ENCODE measurements around the gene FLT4. TPM values are rescaled to one million over a fixed set of nuclear protein-coding genes. Genes with fewer than 3 reads are reported as not detected.
"Not testable (repeated sequence)": the region's sequence is repeated elsewhere in the genome, so short reads cannot be mapped to it uniquely, and the experiment has no call there.

Gene FLT4
- total RNA-seq, 2 donors from 2014 or later = 3.1 to 3.3 TPM

DNA sequence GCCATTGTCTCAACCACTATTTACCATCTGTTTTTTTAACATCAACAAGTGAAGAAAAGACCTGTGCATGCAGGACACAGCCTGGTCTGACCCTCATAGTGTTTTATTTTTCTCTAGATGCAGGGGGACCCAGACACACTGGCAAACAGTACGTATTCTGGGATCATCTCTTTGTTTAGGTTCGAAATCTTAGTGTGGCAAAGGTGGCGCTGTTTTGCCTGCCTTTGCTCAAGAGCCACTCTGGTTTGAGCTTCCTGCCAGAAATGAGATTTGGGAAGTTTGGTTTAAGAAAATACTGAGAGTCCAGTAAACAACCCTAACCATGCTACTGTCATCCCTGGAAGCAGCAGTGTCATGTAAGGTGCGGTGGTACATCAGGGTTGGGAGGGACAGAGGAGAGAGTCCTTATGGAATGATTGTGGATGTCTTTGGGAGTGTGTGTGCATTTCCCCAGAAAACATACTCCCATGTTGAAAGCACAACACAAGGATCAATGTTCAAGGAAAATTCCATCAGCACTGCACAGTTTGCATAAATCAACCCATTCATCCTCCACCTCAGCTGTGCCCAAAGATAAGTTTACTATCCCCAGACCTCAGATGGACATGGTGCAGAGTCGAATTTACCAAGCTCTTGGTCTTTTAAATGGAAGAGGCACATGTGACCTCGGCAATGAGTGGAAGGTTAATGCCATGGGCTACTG lies 34.0 kb upstream of the FLT4 start:
- Histone ChIP-seq H3K36me3 (no peaks in the 10 kb centered on the region), H3K27ac (no peak overlapping the region), H3K9me3 (no peaks in the 10 kb centered on the region), H3K4me3 (no peak overlapping the region), H3K4me1 (no peaks in the 10 kb centered on the region), H3K27me3 (no peaks in the 10 kb centered on the region), H3K9ac (ENCODE audit: low read depth in 2 of 2, low read length in 2 of 2) (no peak overlapping the region)
- intact Hi-C loops (cut with DNase I) = no loop called here
- TF ChIP-seq, protein P1, sequence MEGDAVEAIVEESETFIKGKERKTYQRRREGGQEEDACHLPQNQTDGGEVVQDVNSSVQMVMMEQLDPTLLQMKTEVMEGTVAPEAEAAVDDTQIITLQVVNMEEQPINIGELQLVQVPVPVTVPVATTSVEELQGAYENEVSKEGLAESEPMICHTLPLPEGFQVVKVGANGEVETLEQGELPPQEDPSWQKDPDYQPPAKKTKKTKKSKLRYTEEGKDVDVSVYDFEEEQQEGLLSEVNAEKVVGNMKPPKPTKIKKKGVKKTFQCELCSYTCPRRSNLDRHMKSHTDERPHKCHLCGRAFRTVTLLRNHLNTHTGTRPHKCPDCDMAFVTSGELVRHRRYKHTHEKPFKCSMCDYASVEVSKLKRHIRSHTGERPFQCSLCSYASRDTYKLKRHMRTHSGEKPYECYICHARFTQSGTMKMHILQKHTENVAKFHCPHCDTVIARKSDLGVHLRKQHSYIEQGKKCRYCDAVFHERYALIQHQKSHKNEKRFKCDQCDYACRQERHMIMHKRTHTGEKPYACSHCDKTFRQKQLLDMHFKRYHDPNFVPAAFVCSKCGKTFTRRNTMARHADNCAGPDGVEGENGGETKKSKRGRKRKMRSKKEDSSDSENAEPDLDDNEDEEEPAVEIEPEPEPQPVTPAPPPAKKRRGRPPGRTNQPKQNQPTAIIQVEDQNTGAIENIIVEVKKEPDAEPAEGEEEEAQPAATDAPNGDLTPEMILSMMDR (IDR thresholded peaks at IDR 0.05) = no peak
- DNase-seq = no peak

DNA sequence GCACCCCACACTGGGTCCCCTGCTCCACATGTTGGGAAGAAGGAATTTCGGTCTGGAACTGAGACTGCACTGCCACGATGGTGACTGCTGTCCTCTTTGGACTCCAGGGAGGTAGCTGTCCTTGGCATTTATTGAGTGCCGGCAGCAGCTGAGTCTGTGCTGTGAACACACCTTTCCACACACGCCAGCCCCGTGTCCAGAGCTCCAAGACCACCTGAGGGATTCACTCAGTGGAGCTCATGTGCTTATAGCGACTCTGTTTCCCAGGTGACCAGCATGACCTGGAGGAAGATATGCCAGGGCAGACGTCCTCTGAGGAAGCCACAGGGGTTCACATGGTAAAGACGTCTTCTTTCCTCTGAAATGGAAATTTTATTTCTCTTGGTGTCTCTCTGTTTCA lies 33.2 kb upstream of the FLT4 start:
- no peaks in the 10 kb centered on the region for H3K9me3 ChIP-seq
- no peaks in the 10 kb centered on the region for H3K4me1 ChIP-seq
- no peak for DNase-seq
- intact Hi-C loops (cut with DNase I) = no loop called here
- TF ChIP-seq, protein P1 (IDR thresholded peaks at IDR 0.05) = no peak
- H3K36me3 ChIP-seq = no peaks in the 10 kb centered on the region
- no peaks in the 10 kb centered on the region for H3K27me3 ChIP-seq
- no peak overlapping the region for H3K27ac ChIP-seq
- H3K9ac ChIP-seq (ENCODE audit: low read depth in 2 of 2, low read length in 2 of 2) = no peak overlapping the region
- no peak overlapping the region for H3K4me3 ChIP-seq

DNA sequence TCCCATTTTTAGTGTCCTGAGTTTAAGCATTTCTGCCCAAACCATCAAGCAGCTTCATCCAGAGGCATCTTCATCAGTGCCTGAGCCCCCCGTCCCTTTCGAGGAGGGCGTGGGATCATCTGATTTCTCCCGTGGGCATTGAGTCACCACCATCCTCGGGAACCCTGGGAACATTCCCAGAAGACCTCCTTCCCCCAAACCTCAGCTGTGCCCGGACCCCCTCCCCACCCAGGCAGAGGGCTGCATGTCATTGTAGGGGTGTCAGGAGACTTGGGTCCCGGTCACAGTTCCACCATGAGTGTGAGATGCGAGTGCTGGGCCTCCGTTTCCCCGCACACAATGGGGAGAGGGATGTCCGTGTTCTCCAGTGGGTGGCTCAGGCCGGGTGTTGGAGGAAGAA lies 32.6 kb upstream of the FLT4 start:
- DNase-seq; H3K36me3 ChIP-seq; H3K9me3 ChIP-seq; H3K4me3 ChIP-seq; H3K4me1 ChIP-seq; H3K27me3 ChIP-seq; intact Hi-C loops (cut with DNase I); H3K27ac ChIP-seq; H3K9ac ChIP-seq (ENCODE audit: low read depth in 2 of 2, low read length in 2 of 2): not testable (repeated sequence)

DNA sequence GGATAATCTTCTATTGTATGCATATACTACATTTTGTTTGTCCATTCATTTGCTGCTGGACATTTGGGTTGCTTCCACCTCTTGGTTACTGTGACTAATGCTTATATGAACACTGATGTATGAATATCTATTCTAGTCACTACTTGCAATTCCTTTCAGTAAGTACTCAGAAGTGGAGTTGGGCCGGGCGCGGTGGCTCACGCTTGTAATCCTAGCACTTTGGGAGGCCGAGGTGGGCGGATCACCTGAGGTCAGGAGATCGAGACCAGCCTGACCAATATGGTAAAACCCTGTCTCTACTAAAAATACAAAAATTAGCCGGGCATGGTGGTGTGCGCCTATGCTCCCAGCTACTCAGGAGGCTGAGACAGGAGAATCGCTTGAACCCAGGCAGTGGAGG lies 28.9 kb upstream of the FLT4 start:
- H3K36me3 ChIP-seq; H3K27me3 ChIP-seq; H3K9ac ChIP-seq (ENCODE audit: low read depth in 2 of 2, low read length in 2 of 2); H3K4me1 ChIP-seq; H3K27ac ChIP-seq; H3K4me3 ChIP-seq; H3K9me3 ChIP-seq; DNase-seq; intact Hi-C loops (cut with DNase I): not testable (repeated sequence)

DNA sequence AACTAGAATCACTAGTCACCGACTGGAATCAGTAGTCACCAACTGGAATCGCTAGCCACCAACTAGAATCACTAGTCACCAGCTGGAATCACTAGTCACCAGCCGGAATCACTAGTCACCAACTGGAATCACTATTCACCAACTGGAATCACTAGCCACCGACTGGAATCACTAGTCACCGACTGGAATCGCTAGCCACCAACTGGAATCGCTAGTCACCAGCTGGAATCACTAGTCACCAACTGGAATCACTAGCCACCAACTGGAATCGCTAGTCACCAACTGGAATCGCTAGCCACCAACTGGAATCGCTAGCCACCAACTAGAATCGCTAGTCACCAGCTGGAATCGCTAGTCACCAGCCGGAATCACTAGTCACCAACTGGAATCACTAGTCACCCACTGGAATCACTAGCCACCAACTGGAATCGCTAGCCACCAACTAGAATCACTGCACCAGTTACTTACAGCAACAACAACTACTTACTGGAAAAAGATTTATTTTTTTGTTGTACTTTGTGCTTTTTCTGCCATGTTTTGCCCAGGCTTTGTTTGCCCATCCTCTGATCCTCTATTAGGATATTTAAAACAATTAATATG lies 25.7 kb upstream of the FLT4 start:
- no peak overlapping the region for H3K4me3 ChIP-seq
- no peak overlapping the region for H3K27ac ChIP-seq
- H3K9me3 ChIP-seq = no peaks in the 10 kb centered on the region
- no peak for DNase-seq
- TF ChIP-seq, protein P1 (IDR thresholded peaks at IDR 0.05) = no peak
- peaks cover 15% of the 10 kb centered on the region for H3K27me3 ChIP-seq
- H3K36me3 ChIP-seq = no peaks in the 10 kb centered on the region
- no peaks in the 10 kb centered on the region for H3K4me1 ChIP-seq
- intact Hi-C loops (cut with DNase I) = no loop called here
- H3K9ac ChIP-seq (ENCODE audit: low read depth in 2 of 2, low read length in 2 of 2) = no peak overlapping the region

DNA sequence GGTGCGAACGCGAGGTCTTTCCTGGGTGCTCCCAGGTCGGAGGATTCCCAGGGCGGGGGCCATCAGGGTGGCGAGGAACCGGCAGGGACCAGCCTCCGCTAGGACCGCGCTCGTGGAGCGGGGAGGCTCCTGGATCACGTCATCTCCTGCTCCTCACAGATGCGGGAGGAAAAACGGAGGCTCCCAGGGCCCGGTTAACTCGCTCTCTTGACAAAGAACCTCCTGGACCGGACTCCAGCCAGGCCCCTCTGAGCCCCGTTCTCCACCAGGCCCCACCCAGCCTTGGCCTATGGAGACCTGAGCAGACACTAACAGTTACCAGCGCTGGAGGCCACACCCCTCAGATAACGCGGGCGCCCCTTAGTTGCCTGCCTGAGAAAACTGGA lies 24.7 kb upstream of the FLT4 start:
- H3K4me3 ChIP-seq; H3K36me3 ChIP-seq; H3K27ac ChIP-seq; DNase-seq; intact Hi-C loops (cut with DNase I); H3K4me1 ChIP-seq; H3K9me3 ChIP-seq; H3K9ac ChIP-seq (ENCODE audit: low read depth in 2 of 2, low read length in 2 of 2): not testable (repeated sequence)
- H3K27me3 ChIP-seq = peaks cover 15% of the 10 kb centered on the region

DNA sequence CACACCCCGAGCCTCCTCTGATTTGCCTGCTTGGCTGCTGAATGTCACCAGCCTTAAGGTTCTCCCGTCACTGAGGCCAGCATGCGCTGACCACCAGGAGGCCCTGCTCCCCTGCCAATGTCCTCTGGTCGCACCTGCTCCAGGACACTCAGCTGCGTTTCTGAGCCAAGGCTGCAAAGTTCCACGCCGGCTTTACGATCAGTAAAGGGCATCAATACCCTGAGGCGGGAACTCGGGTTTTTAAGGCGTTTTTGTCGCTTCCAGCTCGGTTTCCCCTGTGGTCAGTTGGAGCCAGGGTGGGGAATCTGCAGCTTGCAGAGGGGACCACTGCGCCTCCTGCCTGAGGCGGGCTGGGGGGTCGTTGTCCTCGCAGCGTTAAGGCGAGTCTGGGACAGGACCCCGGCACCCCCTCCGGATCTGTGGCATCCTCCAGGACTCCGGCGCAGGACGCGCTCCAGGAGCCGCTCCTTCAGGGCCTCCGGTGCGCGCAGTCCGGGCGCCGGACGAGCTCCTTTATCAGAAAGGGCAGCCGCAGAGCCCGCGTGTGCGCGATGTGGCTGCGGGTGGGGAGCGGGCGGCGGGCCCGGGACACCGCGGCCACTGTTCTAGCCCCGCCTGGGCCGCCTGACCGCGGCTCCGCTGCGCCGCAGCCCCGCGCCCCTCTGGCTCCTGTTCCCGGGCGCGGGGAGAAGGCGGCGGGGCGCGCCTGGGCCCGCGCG lies 24.1 kb upstream of the FLT4 start:
- Histone ChIP-seq H3K36me3 (no peaks in the 10 kb centered on the region), H3K9me3 (no peaks in the 10 kb centered on the region), H3K9ac (ENCODE audit: low read depth in 2 of 2, low read length in 2 of 2) (no peak overlapping the region), H3K4me1 (no peaks in the 10 kb centered on the region), H3K4me3 (no peak overlapping the region), H3K27me3 (peaks cover 15% of the 10 kb centered on the region), H3K27ac (no peak overlapping the region)
- DNase-seq = no peak
- intact Hi-C loops (cut with DNase I) = no loop called here
- TF ChIP-seq, protein P1 (IDR thresholded peaks at IDR 0.05) = no peak

DNA sequence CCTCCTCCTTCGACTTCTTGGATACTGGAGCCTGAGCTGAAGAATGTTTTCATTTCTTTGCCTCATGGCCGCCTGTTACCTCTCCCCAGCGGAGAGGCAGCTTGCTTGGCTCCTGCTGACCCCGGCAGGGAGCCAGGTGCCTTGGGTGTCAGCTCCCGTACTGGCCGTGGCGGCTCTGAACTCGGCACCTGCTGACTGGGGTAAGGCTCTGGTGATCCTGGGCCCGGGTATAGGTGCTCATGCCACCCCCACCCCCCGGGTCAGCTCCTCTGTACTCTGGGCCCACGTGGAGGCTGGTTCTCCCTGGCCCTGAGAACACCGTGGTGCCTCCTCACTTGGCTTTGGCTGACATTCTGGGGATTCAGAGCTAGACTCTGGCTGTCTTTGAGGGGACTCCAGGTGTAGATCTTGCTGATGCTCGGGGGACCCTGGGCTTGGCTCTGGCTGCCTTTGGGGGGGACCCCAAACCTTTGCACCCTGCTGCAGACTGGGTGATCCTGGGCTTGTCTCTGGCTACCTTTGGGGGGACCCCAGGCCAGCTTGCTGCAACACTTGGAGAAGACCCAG lies 22.6 kb upstream of the FLT4 start:
- peaks cover 15% of the 10 kb centered on the region for H3K27me3 ChIP-seq
- H3K9ac ChIP-seq (ENCODE audit: low read depth in 2 of 2, low read length in 2 of 2); H3K9me3 ChIP-seq; H3K36me3 ChIP-seq; H3K4me1 ChIP-seq; H3K27ac ChIP-seq; intact Hi-C loops (cut with DNase I); H3K4me3 ChIP-seq; DNase-seq: not testable (repeated sequence)

Data from colonic mucosa (tissue), 4 donors.